HG03060 (cell line): ENCODE data around the gene CARD9.
"Not testable (repeated sequence)": the region's sequence is repeated elsewhere in the genome, so short reads cannot be mapped to it uniquely, and the experiment has no call there.

Experiments used
- ATAC-seq: cut with Tn5 transposase; IDR thresholded peaks from one replicate; pipeline ENCODE4 v1.9.1; 2021; ENCODE audit warnings: low read depth, moderate number of reproducible peaks; ENCODE audit not compliant: unreplicated experiment

Gene CARD9

GRCh38 chr9:136351868-136352267 lies 21.6 kb downstream of the CARD9 start:
- not testable (repeated sequence) for ATAC-seq

GRCh38 chr9:136351252-136351800 lies 22.1 kb downstream of the CARD9 start:
- no peak for ATAC-seq

- no peak for ATAC-seq
These were observed 23.9 kb downstream of the CARD9 start for GRCh38 chr9:136349546-136349945.

- ATAC-seq, result no peak
These were observed 24.8 kb downstream of the CARD9 start for GRCh38 chr9:136348691-136349090.

- ATAC-seq, result no peak
These were observed 25.8 kb downstream of the CARD9 start for GRCh38 chr9:136347472-136348256.

GRCh38 chr9:136346927-136347465 lies 26.5 kb downstream of the CARD9 start:
- no peak for ATAC-seq

GRCh38 chr9:136346157-136346481 lies 27.4 kb downstream of the CARD9 start:
- no peak for ATAC-seq

- ATAC-seq, result no peak
These were observed 27.9 kb downstream of the CARD9 start for GRCh38 chr9:136345281-136346156.

- ATAC-seq, result no peak
These were observed 28.8 kb downstream of the CARD9 start for GRCh38 chr9:136344544-136345280.

- ATAC-seq, result no peak
These were observed 29.6 kb downstream of the CARD9 start for GRCh38 chr9:136343884-136344269.

- no peak for ATAC-seq
These were observed 30.2 kb downstream of the CARD9 start for GRCh38 chr9:136343121-136343883.

- no peak for ATAC-seq
These were observed 31.0 kb downstream of the CARD9 start for GRCh38 chr9:136342181-136343120.

GRCh38 chr9:136341769-136342168 lies 31.7 kb downstream of the CARD9 start:
- no peak for ATAC-seq

- ATAC-seq, result no peak
These were observed 32.3 kb downstream of the CARD9 start for GRCh38 chr9:136341042-136341655.

- ATAC-seq, result no peak
These were observed 33.0 kb downstream of the CARD9 start for GRCh38 chr9:136340356-136341041.

GRCh38 chr9:136339958-136340310 lies 33.5 kb downstream of the CARD9 start:
- no peak for ATAC-seq

GRCh38 chr9:136339173-136339957 lies 34.1 kb downstream of the CARD9 start:
- ATAC-seq, result no peak
